ENCODE results near the gene PUS1. TPM values are rescaled to one million over a fixed set of nuclear protein-coding genes. Genes with fewer than 3 reads are reported as not detected.

PUS1 gene
- total RNA-seq, 1 experiment from 2014 or later: 77.3 TPM

DNA sequence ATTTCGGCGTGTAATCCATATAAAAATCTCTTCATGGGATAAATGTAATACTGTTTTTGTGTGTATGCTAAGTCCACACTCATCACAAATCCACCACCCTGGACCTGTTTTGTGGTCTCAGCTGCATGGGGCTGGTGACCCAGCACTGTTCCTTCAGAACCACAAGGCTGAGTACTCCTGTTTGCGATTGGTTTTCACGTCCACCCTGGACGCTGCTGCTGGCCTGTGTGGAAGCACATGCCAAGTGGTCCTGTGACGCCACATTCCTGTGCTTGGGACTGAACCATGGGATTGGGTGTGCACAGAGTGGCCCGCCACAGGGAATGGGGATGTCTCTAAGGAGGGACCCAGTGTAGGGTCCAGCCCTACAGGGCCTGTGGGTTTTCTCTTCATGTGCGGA lies 4.3 kb downstream of the PUS1 start:
- no peak overlapping the region for H3K4me2 ChIP-seq (ENCODE audit: low read length)
- intact Hi-C loops (cut with micrococcal nuclease): no loop called here
- ChIA-PET CTCF (no interaction called here), POLR2A (no interaction called here), RAD21 (ENCODE audit: low non-redundant PET in 1 of 2, low total read pairs in 2 of 2, uncharacterized antibody in 2 of 2, unreplicated experiment in 2 of 2) (no interaction called here)
- H3K9me3 ChIP-seq (ENCODE audit: control insufficient read depth in 1 of 2, insufficient read depth in 1 of 2, low read depth in 1 of 2, low read length in 2 of 2): no peaks in the 10 kb centered on the region
- H3K9ac ChIP-seq (ENCODE audit: low read length): no peak overlapping the region
- H3K27me3 ChIP-seq (ENCODE audit: insufficient read depth, low read length): no peaks in the 10 kb centered on the region
- no peak for ATAC-seq
- H3K27ac ChIP-seq (ENCODE audit: low read depth, low read length): no peak overlapping the region
- peaks cover 5 to 15% of the 10 kb centered on the region in 2 experiments for H3K4me1 ChIP-seq (ENCODE audit: control insufficient read depth in 1 of 2, insufficient read depth in 2 of 2, low read length in 2 of 2)
- H3K36me3 ChIP-seq (ENCODE audit: control insufficient read depth in 1 of 2, insufficient read depth in 2 of 2, low read length in 2 of 2): peaks cover 31 to 40% of the 10 kb centered on the region in 2 experiments; a peak in 3 of 4 replicates
- no peak overlapping the region for H3K4me3 ChIP-seq (replicated peaks in 1 of 2; ENCODE audit: low read depth in 1 of 2, low read length in 2 of 2)
- H2AFZ ChIP-seq (ENCODE audit: low read depth, low read length, poor library complexity, severe bottlenecking): no peak overlapping the region
- H4K20me1 ChIP-seq (ENCODE audit: insufficient read depth): no peaks in the 10 kb centered on the region
- BruUV-seq (replicated peaks): no TSS peak
- TF ChIP-seq YY1 (IDR thresholded peaks at IDR 0.05; ENCODE audit: extremely low read depth, insufficient replicate concordance, low read depth, low read length) (no peak), CEBPB (IDR thresholded peaks at IDR 0.05; ENCODE audit: low read depth) (no peak), EZH2 (IDR thresholded peaks at IDR 0.05) (no peak), SIN3A (IDR thresholded peaks at IDR 0.05; ENCODE audit: low read depth) (no peak), CBX3 (IDR thresholded peaks at IDR 0.05; ENCODE audit: low read depth) (no peak), EGR1 (IDR thresholded peaks at IDR 0.05; ENCODE audit: low read depth) (no peak), TCF7L2 (IDR thresholded peaks at IDR 0.05; ENCODE audit: borderline replicate concordance, extremely low read depth, insufficient read depth, insufficient read length) (no peak), POLR2A (IDR thresholded peaks at IDR 0.05; ENCODE audit: borderline replicate concordance, extremely low read depth, insufficient read depth, insufficient read length) (no peak)
- TF ChIP-seq, protein P1, sequence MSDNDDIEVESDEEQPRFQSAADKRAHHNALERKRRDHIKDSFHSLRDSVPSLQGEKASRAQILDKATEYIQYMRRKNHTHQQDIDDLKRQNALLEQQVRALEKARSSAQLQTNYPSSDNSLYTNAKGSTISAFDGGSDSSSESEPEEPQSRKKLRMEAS (IDR thresholded peaks at IDR 0.05): no peak
- peaks cover 46% of the 10 kb centered on the region for H3K79me2 ChIP-seq (ENCODE audit: insufficient read depth, low read length)
- DNase-seq (ENCODE audit: low read depth, low spot score): no peak
- no peaks in the 10 kb centered on the region for H3K9me2 ChIP-seq (ENCODE audit: insufficient read depth)

DNA sequence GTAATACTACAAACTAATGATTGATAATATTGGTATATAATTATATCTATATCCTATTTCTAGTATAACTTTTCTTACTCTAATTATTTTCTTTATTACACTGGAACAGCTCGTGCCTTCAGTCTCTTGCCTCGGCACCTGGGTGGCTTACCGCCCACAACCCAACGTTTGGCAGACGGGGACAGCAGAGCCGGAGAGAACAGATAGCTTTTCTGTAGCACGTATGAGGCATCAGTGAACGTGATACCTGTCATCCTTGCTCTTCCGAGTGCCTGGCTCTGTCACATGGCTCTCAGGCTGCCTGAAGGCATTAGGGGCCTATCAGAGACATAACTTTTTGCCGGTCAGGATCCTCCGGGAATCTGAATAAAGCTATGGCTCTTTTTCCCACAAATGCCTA lies 5.5 kb downstream of the PUS1 start:
- no peaks in the 10 kb centered on the region for H3K9me3 ChIP-seq (ENCODE audit: control insufficient read depth in 1 of 2, insufficient read depth in 1 of 2, low read depth in 1 of 2, low read length in 2 of 2)
- peaks cover 36 to 47% of the 10 kb centered on the region in 2 experiments; a peak in 3 of 4 replicates for H3K36me3 ChIP-seq (ENCODE audit: control insufficient read depth in 1 of 2, insufficient read depth in 2 of 2, low read length in 2 of 2)
- RAD21 ChIA-PET (ENCODE audit: low non-redundant PET in 1 of 2, low total read pairs in 2 of 2, uncharacterized antibody in 2 of 2, unreplicated experiment in 2 of 2): no interaction called here
- peaks cover 41% of the 10 kb centered on the region for H3K79me2 ChIP-seq (ENCODE audit: insufficient read depth, low read length)
- no peaks in the 10 kb centered on the region for H3K27me3 ChIP-seq (ENCODE audit: insufficient read depth, low read length)
- POLR2A ChIA-PET: no interaction called here
- H3K4me2 ChIP-seq (ENCODE audit: low read length): no peak overlapping the region
- no peaks in the 10 kb centered on the region for H3K9me2 ChIP-seq (ENCODE audit: insufficient read depth)
- TF ChIP-seq CEBPB (IDR thresholded peaks at IDR 0.05; ENCODE audit: low read depth) (no peak), EGR1 (IDR thresholded peaks at IDR 0.05; ENCODE audit: low read depth) (no peak), ZFX (IDR thresholded peaks at IDR 0.05) (no peak), CBX3 (IDR thresholded peaks at IDR 0.05; ENCODE audit: low read depth) (no peak), YY1 (IDR thresholded peaks at IDR 0.05; ENCODE audit: extremely low read depth, insufficient replicate concordance, low read depth, low read length) (no peak), ELF1 (IDR thresholded peaks at IDR 0.05; ENCODE audit: borderline replicate concordance, low read depth) (no peak)
- TF ChIP-seq, protein P2, sequence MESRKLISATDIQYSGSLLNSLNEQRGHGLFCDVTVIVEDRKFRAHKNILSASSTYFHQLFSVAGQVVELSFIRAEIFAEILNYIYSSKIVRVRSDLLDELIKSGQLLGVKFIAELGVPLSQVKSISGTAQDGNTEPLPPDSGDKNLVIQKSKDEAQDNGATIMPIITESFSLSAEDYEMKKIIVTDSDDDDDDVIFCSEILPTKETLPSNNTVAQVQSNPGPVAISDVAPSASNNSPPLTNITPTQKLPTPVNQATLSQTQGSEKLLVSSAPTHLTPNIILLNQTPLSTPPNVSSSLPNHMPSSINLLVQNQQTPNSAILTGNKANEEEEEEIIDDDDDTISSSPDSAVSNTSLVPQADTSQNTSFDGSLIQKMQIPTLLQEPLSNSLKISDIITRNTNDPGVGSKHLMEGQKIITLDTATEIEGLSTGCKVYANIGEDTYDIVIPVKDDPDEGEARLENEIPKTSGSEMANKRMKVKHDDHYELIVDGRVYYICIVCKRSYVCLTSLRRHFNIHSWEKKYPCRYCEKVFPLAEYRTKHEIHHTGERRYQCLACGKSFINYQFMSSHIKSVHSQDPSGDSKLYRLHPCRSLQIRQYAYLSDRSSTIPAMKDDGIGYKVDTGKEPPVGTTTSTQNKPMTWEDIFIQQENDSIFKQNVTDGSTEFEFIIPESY (IDR thresholded peaks at IDR 0.05; ENCODE audit: extremely low read depth, insufficient replicate concordance, low read length): no peak
- TF ChIP-seq, protein P1 (IDR thresholded peaks at IDR 0.05): no peak
- TF ChIP-seq, protein P3, sequence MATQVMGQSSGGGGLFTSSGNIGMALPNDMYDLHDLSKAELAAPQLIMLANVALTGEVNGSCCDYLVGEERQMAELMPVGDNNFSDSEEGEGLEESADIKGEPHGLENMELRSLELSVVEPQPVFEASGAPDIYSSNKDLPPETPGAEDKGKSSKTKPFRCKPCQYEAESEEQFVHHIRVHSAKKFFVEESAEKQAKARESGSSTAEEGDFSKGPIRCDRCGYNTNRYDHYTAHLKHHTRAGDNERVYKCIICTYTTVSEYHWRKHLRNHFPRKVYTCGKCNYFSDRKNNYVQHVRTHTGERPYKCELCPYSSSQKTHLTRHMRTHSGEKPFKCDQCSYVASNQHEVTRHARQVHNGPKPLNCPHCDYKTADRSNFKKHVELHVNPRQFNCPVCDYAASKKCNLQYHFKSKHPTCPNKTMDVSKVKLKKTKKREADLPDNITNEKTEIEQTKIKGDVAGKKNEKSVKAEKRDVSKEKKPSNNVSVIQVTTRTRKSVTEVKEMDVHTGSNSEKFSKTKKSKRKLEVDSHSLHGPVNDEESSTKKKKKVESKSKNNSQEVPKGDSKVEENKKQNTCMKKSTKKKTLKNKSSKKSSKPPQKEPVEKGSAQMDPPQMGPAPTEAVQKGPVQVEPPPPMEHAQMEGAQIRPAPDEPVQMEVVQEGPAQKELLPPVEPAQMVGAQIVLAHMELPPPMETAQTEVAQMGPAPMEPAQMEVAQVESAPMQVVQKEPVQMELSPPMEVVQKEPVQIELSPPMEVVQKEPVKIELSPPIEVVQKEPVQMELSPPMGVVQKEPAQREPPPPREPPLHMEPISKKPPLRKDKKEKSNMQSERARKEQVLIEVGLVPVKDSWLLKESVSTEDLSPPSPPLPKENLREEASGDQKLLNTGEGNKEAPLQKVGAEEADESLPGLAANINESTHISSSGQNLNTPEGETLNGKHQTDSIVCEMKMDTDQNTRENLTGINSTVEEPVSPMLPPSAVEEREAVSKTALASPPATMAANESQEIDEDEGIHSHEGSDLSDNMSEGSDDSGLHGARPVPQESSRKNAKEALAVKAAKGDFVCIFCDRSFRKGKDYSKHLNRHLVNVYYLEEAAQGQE (IDR thresholded peaks at IDR 0.05; ENCODE audit: low read depth): no peak
- CTCF ChIA-PET: no interaction called here
- no peaks in the 10 kb centered on the region for H4K20me1 ChIP-seq (ENCODE audit: insufficient read depth)
- DNase-seq (ENCODE audit: low read depth, low spot score): no peak
- intact Hi-C loops (cut with micrococcal nuclease): no loop called here
- peaks cover 5 to 11% of the 10 kb centered on the region in 2 experiments for H3K4me1 ChIP-seq (ENCODE audit: control insufficient read depth in 1 of 2, insufficient read depth in 2 of 2, low read length in 2 of 2)
- no peak overlapping the region for H3K27ac ChIP-seq (ENCODE audit: low read depth, low read length)
- BruUV-seq (replicated peaks): no TSS peak
- no peak for ATAC-seq
- no peak overlapping the region for H2AFZ ChIP-seq (ENCODE audit: low read depth, low read length, poor library complexity, severe bottlenecking)
- no peak overlapping the region for H3K9ac ChIP-seq (ENCODE audit: low read length)
- no peak overlapping the region for H3K4me3 ChIP-seq (replicated peaks in 1 of 2; ENCODE audit: low read depth in 1 of 2, low read length in 2 of 2)

All from HCT116 (cell line).